ENCODE data around the gene CD200. TPM values are rescaled to one million over a fixed set of nuclear protein-coding genes. Genes with fewer than 3 reads are reported as not detected.

The CD200 gene
- total and polyA plus RNA-seq, 2 experiments from 2014 or later, result 51.9 to 65.0 TPM

DNA sequence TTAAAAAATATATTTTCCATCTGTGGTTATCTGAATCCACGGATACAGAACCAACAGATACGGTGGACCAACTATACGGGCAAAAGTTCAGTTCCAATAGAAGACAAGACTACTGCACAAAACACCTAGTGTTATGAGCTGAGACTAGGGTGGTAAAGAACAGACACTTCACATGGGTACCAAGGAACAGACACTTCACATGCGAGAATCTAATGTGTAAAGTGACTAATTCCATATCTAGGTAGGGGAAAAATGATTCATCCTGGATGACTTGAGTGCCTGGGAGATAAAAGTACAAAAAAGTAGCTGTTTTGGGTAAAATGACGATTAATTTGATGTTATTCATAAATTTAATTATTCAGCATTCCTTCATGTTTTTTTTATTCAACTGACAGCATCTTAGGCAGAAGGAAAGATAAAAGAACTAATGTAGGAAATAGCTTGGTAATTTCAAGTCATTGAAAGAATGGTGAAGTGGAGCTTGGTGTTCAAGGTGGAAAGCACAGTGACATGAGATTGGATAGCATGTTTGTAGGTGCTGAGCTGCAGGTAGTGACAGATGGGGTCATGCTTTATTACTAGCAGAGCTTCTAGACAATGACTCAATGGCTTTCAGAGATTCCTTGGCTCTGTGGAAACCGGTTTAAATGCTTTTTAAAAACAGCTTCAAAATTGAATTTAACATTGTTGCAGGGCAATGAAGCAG, 5.2 kb downstream of the CD200 start (continued):
- TF ChIP-seq, protein P1, sequence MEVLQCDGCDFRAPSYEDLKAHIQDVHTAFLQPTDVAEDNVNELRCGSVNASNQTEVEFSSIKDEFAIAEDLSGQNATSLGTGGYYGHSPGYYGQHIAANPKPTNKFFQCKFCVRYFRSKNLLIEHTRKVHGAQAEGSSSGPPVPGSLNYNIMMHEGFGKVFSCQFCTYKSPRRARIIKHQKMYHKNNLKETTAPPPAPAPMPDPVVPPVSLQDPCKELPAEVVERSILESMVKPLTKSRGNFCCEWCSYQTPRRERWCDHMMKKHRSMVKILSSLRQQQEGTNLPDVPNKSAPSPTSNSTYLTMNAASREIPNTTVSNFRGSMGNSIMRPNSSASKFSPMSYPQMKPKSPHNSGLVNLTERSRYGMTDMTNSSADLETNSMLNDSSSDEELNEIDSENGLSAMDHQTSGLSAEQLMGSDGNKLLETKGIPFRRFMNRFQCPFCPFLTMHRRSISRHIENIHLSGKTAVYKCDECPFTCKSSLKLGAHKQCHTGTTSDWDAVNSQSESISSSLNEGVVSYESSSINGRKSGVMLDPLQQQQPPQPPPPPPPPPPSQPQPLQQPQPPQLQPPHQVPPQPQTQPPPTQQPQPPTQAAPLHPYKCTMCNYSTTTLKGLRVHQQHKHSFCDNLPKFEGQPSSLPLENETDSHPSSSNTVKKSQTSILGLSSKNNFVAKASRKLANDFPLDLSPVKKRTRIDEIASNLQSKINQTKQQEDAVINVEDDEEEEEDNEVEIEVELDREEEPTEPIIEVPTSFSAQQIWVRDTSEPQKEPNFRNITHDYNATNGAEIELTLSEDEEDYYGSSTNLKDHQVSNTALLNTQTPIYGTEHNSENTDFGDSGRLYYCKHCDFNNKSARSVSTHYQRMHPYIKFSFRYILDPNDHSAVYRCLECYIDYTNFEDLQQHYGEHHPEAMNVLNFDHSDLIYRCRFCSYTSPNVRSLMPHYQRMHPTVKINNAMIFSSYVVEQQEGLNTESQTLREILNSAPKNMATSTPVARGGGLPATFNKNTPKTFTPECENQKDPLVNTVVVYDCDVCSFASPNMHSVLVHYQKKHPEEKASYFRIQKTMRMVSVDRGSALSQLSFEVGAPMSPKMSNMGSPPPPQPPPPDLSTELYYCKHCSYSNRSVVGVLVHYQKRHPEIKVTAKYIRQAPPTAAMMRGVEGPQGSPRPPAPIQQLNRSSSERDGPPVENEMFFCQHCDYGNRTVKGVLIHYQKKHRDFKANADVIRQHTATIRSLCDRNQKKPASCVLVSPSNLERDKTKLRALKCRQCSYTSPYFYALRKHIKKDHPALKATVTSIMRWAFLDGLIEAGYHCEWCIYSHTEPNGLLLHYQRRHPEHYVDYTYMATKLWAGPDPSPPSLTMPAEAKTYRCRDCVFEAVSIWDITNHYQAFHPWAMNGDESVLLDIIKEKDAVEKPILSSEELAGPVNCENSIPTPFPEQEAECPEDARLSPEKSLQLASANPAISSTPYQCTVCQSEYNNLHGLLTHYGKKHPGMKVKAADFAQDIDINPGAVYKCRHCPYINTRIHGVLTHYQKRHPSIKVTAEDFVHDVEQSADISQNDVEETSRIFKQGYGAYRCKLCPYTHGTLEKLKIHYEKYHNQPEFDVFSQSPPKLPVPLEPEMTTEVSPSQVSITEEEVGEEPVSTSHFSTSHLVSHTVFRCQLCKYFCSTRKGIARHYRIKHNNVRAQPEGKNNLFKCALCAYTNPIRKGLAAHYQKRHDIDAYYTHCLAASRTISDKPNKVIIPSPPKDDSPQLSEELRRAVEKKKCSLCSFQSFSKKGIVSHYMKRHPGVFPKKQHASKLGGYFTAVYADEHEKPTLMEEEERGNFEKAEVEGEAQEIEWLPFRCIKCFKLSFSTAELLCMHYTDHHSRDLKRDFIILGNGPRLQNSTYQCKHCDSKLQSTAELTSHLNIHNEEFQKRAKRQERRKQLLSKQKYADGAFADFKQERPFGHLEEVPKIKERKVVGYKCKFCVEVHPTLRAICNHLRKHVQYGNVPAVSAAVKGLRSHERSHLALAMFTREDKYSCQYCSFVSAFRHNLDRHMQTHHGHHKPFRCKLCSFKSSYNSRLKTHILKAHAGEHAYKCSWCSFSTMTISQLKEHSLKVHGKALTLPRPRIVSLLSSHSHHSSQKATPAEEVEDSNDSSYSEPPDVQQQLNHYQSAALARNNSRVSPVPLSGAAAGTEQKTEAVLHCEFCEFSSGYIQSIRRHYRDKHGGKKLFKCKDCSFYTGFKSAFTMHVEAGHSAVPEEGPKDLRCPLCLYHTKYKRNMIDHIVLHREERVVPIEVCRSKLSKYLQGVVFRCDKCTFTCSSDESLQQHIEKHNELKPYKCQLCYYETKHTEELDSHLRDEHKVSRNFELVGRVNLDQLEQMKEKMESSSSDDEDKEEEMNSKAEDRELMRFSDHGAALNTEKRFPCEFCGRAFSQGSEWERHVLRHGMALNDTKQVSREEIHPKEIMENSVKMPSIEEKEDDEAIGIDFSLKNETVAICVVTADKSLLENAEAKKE (CRISPR knock-in tag; IDR thresholded peaks at IDR 0.05), result no peak
- no peak for TF ChIP-seq ZNF114 (CRISPR knock-in tag; IDR thresholded peaks at IDR 0.05)
- TF ChIP-seq JUNB (IDR thresholded peaks at IDR 0.05; ENCODE audit: unreplicated experiment), result no peak
- no peak for TF ChIP-seq POLR2AphosphoS5 (IDR thresholded peaks at IDR 0.05; ENCODE audit: low read depth)
- no peak for TF ChIP-seq ZNF331 (CRISPR knock-in tag; IDR thresholded peaks at IDR 0.05; ENCODE audit: low read depth)
- TF ChIP-seq, protein P2, sequence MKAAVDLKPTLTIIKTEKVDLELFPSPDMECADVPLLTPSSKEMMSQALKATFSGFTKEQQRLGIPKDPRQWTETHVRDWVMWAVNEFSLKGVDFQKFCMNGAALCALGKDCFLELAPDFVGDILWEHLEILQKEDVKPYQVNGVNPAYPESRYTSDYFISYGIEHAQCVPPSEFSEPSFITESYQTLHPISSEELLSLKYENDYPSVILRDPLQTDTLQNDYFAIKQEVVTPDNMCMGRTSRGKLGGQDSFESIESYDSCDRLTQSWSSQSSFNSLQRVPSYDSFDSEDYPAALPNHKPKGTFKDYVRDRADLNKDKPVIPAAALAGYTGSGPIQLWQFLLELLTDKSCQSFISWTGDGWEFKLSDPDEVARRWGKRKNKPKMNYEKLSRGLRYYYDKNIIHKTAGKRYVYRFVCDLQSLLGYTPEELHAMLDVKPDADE (IDR thresholded peaks at IDR 0.05), result no peak
- no peak for TF ChIP-seq STAT1 (IDR thresholded peaks at IDR 0.05; ENCODE audit: unreplicated experiment)

DNA sequence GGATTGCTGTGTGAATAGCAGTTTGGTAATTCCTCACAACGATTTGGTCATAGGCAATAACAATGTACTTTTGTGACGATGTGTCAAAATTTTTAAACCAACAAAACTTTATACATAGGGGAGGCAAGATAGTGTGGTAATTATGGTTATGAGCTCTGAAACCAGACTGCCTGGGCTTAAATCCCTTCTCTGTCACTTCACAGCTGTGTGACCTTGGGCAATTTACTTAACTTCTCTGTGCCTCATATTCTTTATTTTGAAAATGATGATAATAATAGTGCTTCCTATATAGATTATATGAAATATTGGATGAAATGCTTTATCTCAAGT, 5.7 kb downstream of the CD200 start:
- Histone ChIP-seq H3F3A (replicated peaks; ENCODE audit: low read depth) (no peaks in the 10 kb centered on the region), H3K27me3 (ENCODE audit: insufficient read depth) (no peaks in the 10 kb centered on the region), H3K4me1 (ENCODE audit: insufficient read depth) (peaks cover 66% of the 10 kb centered on the region), H3K4me2 (peak overlapping the region; percentile 3; the same call in 1 of the 2 replicates), H2AFZ (no peak overlapping the region), H4K20me1 (replicated peaks; ENCODE audit: insufficient read depth) (no peaks in the 10 kb centered on the region), H3K27ac (ENCODE audit: low read depth) (no peak overlapping the region), H3K79me2 (replicated peaks; ENCODE audit: insufficient read depth) (peaks cover 100% of the 10 kb centered on the region), H3K4me3 (no peak overlapping the region), H3K36me3 (ENCODE audit: insufficient read depth) (no peaks in the 10 kb centered on the region; the same call in 1 of the 2 replicates), H3K9me2 (ENCODE audit: insufficient read depth) (no peaks in the 10 kb centered on the region)
- ATAC-seq (no peak), DNase-seq (ENCODE audit: low spot score) (no peak)
- Mint-ChIP-seq H3K27ac (no peak overlapping the region; the same call in 1 of the 2 replicates), H3K9me3 (no peaks in the 10 kb centered on the region), H3K27me3 (ENCODE audit: insufficient read depth, low read depth, poor library complexity) (peaks cover 11% of the 10 kb centered on the region), H3K4me3 (no peak overlapping the region), H3K4me1 (peaks cover 67% of the 10 kb centered on the region), H3K36me3 (ENCODE audit: low read depth) (peaks cover 70% of the 10 kb centered on the region)
- TF ChIP-seq EZH2 (IDR thresholded peaks at IDR 0.05; ENCODE audit: low read depth, unreplicated experiment) (no peak), JUNB (IDR thresholded peaks at IDR 0.05; ENCODE audit: unreplicated experiment) (no peak)
- TF ChIP-seq, protein P2 (IDR thresholded peaks at IDR 0.05), result no peak
- TF ChIP-seq, protein P3, sequence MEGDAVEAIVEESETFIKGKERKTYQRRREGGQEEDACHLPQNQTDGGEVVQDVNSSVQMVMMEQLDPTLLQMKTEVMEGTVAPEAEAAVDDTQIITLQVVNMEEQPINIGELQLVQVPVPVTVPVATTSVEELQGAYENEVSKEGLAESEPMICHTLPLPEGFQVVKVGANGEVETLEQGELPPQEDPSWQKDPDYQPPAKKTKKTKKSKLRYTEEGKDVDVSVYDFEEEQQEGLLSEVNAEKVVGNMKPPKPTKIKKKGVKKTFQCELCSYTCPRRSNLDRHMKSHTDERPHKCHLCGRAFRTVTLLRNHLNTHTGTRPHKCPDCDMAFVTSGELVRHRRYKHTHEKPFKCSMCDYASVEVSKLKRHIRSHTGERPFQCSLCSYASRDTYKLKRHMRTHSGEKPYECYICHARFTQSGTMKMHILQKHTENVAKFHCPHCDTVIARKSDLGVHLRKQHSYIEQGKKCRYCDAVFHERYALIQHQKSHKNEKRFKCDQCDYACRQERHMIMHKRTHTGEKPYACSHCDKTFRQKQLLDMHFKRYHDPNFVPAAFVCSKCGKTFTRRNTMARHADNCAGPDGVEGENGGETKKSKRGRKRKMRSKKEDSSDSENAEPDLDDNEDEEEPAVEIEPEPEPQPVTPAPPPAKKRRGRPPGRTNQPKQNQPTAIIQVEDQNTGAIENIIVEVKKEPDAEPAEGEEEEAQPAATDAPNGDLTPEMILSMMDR (conservative IDR thresholded peaks at IDR 0.05; ENCODE audit: low read depth in 2 of 2), result no peak
- TF ChIP-seq, protein P4, sequence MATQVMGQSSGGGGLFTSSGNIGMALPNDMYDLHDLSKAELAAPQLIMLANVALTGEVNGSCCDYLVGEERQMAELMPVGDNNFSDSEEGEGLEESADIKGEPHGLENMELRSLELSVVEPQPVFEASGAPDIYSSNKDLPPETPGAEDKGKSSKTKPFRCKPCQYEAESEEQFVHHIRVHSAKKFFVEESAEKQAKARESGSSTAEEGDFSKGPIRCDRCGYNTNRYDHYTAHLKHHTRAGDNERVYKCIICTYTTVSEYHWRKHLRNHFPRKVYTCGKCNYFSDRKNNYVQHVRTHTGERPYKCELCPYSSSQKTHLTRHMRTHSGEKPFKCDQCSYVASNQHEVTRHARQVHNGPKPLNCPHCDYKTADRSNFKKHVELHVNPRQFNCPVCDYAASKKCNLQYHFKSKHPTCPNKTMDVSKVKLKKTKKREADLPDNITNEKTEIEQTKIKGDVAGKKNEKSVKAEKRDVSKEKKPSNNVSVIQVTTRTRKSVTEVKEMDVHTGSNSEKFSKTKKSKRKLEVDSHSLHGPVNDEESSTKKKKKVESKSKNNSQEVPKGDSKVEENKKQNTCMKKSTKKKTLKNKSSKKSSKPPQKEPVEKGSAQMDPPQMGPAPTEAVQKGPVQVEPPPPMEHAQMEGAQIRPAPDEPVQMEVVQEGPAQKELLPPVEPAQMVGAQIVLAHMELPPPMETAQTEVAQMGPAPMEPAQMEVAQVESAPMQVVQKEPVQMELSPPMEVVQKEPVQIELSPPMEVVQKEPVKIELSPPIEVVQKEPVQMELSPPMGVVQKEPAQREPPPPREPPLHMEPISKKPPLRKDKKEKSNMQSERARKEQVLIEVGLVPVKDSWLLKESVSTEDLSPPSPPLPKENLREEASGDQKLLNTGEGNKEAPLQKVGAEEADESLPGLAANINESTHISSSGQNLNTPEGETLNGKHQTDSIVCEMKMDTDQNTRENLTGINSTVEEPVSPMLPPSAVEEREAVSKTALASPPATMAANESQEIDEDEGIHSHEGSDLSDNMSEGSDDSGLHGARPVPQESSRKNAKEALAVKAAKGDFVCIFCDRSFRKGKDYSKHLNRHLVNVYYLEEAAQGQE (IDR thresholded peaks at IDR 0.05; ENCODE audit: unreplicated experiment), result no peak
